ENCODE results near the gene SELENOH.
"Not testable (repeated sequence)": the region's sequence is repeated elsewhere in the genome, so short reads cannot be mapped to it uniquely, and the experiment has no call there.

The SELENOH gene, protein sequence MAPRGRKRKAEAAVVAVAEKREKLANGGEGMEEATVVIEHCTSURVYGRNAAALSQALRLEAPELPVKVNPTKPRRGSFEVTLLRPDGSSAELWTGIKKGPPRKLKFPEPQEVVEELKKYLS

DNA sequence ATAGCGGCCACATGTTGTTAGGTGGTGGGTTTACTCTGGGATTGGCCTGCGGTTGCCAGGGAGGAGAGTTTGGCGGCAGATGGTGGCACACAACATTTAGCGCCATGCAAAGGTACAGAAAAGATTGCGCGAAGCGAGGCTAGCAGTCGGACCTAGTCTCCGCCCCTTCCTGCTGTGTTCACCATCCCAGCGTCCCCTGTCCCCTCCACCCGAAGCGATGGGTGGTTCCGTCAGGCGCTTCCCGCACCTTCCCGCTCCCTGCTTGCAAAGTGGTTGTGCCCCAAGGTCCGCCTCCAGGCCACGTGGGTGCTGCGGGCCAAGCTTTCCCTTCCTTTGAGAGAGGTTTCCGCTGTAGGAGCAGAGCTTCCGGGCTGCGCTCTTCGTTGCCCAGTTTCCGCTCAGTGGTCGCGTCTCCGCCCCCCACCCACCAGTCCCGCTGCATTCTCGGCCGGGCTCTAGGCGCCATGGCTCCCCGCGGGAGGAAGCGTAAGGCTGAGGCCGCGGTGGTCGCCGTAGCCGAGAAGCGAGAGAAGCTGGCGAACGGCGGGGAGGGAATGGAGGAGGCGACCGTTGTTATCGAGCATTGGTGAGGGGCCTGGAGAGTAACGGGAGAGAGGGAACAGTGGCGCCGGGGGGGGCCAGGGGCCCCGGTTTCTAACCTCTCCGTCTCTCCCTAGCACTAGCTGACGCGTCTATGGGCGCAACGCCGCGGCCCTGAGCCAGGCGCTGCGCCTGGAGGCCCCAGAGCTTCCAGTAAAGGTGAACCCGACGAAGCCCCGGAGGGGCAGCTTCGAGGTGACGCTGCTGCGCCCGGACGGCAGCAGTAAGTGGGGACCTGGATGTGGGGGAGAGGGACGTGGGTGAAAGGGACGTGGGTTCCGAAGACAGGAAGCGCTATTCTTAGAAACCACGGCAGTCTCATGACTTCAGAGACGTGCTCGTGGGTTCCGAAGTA lies at the start of gene SELENOH:
Gene SELENOH, plus strand, starts transcription at position 360 of the 955 bp plus-strand sequence. Its CDS starts 105 bp downstream, at position 465.
- DNase-seq = peak; percentile 98

DNA sequence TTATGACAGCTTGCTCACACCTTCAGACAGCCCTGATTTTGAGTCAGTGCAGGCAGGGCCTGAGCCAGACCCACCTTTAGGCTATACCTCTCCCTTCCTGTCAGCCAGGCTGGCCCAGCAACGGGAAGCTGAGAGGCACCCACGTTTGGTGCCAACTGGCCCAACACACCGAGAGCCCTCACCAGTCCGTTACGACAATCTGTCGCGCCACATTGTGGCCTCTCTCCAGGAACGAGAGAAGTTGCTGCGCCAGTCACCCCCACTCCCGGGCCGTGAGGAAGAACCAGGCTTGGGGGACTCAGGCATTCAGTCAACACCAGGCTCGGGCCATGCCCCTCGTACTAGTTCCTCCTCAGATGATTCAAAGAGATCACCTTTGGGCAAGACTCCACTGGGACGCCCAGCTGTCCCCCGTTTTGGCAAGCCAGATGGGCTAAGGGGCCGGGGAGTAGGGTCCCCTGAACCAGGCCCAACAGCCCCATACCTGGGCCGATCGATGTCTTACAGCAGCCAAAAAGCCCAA lies 42.4 kb upstream of the SELENOH start:
- no peak for DNase-seq

DNA sequence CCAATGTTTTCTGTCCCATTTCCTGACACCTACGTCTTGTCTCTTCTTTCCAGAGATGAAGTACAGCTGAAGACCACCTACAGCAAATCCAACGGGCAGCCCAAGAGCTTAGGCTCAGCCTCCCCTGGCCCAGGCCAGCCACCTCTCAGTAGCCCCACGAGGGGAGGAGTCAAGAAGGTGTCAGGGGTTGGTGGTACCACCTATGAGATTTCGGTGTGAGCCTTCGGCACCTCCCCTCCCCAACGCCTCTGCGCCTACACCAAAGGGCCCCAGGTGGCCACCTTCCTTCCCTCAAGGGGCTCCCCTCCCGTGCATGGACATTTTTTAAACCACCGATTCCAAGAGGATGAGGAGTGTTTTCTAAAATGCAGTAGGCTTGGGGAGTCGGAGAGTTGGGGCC lies 41.5 kb upstream of the SELENOH start:
- DNase-seq = no peak

DNA sequence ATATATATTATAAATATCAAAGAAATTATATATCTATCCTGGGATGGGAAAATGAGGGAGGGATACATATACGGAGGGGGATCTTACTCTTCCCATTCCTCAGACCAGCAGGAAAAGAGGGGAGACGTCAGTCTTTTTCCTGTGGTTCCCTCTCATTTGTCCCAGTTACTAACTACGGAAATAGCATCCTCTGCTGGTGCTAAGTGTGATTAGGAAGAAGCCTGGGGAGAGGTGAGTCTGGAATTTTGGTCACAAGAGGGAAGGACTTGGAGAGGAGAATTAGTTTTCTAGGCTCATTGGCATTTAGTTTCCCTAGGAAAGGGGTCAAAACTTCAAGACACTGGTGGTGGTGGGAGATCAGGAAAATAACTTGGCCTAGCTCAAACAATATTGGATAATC lies 40.9 kb upstream of the SELENOH start:
- DNase-seq = no peak

DNA sequence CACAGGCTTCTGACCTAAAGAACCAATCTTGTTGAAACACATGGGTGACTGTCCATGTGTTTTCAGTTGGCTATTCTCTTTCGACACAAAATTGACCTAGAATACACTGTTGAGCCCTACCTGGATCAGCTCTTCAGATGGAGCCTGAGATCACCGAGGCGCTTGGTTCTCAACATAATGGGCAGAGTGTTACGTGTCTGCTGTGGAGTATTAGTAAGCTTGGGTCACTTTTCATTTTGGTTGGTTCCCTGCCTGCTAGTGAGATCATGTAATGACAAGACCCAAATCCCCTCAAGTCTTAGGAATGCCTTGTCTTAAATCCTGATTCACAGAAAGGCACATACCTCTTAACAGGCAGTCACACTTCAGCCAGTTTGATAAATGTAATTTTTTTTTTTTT lies 38.0 kb upstream of the SELENOH start:
- no peak for DNase-seq

DNA sequence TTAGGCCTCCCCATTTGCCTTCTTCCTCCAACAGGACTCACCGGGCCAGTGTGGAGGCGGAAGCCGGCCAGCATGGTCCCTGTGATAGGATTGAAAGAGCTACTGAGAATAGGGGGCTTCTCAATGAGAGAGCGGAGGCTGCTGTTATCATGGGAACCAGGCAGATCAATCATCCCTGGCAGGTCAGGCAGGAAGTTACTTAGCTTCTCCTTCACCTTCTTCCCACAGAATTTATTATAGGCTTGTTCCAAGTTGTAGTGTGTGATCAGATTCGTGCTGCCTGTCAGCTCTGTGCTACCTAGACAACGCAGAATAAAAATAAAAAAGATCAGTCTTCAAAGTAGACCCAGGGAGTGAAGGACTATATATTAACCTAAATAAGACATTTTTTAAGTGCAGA lies 36.4 kb upstream of the SELENOH start:
- DNase-seq = no peak

DNA sequence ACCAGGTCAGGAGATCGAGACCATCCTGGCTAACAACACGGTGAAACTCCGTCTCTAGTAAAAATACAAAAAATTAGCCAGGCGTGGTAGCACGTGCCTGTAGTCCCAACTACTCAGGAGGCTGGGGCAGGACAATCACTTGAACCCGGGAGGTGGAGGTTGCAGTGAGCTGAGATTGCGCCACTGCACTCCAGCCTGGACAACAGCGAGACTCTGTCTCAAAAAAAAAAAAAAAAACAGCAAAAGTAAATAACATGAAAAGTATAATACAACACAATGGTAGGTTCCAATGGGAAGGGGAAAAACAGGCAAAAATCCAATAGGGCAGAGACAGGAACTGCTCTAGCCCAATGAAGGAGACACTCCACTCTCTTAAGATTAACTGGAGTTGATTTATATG lies 35.9 kb upstream of the SELENOH start:
- DNase-seq = not testable (repeated sequence)

DNA sequence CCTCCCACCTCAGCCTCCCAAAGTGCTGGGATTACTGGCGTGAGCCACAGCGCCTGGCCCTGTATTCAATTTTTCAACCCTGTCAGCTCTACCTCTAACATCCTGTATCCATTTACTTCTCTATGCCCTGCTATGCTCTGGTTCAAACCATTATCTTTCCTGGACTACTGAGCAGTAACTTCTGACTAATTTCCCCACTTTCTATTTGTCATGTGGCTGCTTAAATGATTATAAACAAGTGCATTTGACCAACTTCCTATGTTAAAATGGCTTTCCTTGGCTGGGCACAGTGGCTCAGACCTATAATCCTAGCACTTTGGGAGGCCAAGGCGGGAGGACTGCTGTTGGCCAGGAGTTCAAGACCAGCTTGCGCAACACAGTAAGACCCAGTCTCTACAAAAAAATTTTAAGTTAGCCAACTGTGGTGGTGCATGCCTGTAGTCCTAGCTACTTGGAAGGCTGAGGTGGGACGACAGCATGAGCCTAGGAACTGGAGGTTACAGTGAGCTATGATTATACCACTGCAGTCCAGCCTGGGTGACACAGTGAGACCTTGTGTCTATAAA lies 31.4 kb upstream of the SELENOH start:
- no peak for DNase-seq

DNA sequence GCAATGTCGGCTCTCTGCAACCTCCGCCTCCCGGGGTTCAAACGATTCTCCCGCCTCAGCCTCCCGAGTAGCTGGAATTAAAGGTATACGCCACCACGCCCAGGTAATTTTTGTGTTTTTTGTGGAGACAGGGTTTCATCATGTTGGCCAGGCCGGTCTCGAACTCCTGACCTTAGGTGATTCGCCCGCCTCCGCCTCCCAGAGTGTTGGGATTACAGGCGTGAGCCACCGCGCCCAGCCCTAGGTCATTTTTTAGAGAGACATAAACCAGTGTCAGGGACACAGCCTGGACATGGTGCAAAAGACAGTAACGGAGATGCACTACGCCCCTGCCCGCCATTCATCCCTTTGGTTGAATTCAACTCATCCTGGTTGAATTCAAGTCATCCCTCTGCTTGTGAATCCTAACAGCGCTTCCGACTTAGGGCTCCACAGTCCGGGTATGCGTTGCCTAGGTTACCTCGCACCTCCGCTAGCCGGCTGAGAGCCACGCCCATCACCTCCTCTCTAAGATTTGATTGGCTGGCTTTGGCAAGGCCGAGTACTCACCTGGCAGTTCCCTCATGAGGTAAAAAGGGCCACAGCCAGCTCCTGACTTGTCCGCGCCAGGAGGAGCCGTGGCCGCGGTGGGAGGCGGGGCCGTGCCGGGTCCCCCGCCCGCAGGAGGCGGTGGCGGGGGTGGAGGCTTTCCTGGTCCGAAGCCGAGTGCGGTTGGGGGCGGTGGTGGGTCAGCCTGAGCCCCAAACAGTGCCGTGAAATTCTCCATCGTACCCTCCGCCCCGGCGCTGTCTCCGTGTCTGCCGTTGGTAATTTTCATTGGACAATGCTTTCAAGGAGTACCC lies 29.7 kb upstream of the SELENOH start, which contains the start of gene MED19:
Gene MED19, minus strand, starts transcription at position 802 of the 842 bp plus-strand sequence. Its CDS starts 36 bp downstream, at position 766.
- peak; percentile 78 for DNase-seq

DNA sequence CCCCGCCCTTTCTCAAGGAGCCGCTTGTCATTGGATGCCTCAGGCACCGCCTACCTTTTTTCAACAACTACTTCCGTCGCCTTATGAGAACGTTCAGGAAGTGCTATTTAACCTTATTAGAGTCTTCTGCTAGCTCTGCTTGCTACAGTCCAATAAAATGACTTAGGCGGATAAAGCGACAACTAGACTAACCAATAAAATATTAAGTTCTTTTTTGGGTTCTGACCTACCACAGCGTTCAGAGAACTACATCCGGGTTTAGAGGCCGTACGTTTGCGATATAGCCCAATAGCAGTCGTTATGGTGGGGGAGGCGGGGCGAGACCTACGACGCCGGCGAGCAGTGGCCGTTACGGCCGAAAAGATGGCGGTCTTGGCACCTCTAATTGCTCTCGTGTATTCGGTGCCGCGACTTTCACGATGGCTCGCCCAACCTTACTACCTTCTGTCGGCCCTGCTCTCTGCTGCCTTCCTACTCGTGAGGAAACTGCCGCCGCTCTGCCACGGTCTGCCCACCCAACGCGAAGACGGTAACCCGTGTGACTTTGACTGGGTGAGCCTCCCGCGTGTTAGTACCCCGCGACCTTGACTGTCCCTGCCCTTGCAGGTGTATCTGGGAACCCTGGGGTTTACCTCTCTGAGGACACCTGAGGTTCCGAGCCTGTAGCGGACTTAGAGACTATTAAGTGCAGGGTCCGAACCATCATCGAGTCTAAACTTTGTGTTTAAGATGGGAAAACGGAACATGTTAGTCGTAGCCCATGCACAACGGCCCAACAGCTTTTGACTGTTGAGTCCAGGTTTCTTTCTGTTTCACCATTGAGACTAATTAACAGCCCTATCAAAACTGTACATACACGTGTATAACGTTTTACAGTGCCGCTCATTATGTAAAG lies 28.8 kb upstream of the SELENOH start, which contains the start of gene TMX2:
Gene TMX2, plus strand, starts transcription at position 338 of the 895 bp plus-strand sequence. Its CDS starts 26 bp downstream, at position 364.
- peak; percentile 99 for DNase-seq

DNA sequence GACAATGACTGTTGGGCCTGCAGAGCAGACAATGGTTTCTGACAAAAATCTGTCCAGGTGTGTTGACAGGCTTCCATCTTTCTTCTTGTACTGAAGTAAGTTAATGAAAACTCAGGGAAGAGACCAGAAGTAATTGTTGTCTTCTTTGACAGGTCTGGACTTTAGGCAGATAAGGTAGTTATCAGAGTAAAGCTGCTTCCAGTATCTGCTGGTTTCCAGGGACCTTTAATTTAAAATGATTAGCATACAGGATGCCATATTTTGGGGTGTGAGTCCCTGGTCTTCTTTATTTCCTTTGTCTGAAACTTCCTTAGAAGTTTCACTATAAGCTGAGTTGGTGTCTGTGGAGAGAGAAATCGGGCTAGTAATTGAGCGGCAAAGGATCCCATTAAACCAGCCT lies 27.5 kb upstream of the SELENOH start:
- DNase-seq = no peak

DNA sequence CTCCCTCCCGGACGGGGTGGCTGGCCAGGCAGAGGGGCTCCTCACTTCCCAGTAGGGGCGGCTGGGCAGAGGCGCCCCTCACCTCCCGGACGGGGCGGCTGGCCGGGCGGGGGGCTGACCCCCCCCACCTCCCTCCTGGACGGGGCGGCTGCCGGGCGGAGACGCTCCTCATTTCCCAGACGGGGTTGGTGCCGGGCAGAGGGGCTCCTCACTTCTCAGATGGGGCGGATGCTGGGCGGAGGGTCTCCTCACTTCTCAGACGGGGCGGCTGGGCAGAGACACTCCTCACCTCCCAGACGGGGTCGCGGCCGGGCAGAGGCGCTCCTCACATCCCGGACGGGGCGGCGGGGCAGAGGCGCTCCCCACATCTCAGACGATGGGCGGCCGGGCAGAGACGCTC lies 24.6 kb upstream of the SELENOH start:
- not testable (repeated sequence) for DNase-seq

DNA sequence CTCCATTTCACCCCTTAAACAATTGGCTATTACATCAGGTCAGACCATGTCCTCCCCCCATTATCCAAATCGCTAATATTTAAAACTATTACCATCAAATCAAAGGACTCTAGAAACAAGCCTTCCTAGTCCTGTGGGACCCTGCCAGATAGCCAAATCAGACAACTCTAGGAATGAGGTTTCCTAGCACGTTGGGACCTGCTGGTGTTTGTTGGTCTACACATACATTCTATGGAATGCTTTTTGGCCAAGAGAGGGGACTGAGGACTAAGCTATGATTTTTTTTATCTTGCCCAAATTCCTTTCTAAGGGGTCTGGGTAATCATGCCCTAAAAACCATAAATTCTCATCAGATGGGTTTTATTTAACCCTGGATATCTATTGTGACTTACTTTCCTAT lies 14.1 kb upstream of the SELENOH start:
- no peak for DNase-seq

DNA sequence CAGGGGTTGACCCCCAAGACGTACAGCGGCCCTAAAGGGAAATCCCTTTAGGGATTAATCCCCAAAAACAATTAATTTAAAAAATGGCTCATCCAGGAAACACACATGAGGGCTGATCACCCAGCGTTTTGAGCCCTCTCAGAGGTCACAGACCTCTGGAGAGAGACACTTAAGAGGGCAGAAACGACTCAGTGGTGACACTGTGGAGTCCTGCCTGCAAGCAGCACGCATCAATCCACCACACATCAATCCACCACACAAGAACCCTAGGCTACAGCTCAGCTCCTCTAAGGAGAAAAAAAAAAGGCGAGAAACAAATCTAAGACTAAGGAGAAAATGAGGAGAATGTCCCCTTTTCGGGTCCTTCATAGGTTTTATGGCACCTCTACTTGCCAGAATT lies 12.5 kb upstream of the SELENOH start:
- DNase-seq = no peak

DNA sequence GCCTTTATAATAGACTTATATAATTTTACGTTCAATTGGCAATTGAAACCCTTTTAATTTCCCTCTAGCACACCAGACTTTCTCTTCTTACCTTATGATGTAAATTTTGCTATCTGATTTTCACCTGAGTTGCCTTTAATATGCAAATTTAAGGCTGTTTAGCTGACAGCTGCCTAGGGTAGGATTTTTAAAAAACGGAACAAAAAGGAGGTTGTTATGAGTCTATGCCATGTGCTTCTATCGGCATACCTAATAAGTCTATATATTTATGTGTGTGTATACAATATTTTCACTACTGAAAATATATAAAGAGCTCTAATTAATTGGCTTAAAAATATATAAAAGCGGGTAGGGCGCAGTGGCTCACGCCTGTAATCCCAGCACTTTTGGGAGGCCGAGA lies 11.8 kb upstream of the SELENOH start:
- no peak for DNase-seq

DNA sequence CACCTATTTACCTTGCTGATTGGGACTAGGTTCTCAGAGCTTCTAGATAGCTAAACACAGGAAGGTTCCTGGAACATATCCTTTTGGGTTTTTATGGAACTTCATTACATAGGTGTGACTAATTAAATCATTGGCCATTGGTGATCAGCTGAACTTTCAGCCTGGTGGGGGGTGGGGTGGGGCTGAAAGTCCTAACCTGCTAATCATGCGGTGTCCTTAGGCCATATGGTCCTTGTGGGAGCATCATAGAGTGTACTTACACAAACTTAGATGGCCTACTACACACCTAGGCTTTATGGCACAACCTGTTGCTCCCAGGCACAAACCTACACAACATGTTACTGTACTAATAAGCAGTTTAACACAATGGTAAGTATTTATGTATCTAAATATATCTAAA lies 8.6 kb upstream of the SELENOH start:
- DNase-seq = no peak

DNA sequence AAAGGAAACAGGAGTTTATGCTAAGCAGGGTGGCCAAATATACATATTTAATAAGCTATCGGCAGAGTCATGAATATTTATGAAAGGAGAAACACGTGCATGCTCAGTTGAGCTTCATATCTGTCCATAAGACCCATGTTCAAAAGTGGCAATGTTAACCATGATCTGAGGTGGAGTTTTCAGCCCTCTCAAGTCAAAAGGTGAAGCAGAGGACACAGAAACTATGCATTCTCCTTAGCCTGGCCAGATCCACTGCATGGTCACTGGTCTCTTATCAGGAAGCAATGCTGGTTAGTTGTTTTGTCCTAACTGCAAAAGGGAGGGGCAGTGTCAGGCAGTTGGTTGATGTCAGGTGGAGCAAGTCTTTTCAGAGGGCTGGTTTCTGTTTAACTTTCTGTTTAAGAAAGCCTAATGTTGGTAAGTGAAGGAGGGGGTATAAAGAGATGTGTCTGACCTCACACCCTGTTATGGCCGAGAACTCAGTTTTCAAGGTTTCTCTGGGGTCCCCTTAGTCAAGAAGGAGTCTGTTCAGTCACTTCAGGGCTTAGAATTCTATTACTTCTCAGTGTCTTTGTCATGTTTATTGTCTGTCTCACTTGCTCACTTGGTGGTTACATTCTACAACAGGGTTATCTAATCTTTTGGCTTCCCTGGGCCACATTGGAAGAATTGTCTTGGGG lies 5.5 kb upstream of the SELENOH start:
- DNase-seq = no peak

DNA sequence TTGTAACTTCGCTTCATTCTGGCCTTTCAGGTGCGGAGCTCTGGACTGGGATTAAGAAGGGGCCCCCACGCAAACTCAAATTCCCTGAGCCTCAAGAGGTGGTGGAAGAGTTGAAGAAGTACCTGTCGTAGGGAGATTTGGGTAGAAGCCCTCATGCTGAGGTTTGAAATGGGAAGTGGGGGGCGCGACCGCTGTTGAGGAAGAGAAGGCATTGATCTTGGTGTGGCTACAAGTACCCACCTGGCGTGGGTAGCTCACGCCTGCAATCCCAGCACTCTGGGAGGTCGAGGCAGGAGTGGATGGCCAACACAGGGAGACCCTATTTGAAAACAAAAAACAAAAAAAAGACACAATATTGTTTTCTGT lies 779 bp downstream of the SELENOH start:
- no peak for DNase-seq

DNA sequence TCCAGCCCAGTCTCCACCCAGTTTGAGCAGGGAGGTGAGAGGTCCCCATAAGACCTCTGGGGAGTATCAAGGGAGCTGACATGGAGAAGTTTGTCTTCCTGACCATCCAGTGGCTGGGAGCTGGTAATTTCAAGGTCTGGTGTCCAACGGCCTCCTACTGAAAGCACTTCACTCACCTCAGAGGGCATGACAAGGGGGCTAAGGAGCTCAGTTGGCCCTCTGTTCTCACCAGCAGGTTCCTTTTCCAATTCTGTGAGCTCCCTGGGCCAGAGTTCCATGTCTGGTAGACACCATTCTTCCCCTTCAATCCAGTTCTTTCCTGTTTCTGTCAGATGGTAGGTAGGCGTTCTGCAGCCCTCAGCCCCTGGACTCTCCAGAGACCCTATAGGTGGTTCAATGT lies 3.1 kb downstream of the SELENOH start:
- DNase-seq = no peak

DNA sequence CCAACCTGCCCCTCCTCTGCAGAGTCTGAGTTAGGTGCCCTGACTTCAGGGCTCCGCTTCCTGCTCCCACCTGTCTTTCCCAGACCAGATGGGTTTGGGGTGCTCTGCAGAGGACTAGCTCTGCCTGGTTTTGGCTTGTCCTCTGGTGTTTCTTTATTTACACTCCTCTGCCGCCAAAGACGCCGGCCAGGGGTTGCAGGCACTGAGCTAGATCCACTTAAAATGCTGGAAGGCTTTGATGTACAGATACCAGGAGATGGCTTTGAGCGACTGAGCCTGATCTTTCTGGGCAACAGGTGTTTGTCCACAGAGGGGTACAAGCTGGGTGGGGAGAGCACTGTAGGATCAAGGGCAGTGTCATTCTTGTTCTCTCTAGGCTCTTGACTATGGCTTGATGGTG lies 3.9 kb downstream of the SELENOH start:
- no peak for DNase-seq

DNA sequence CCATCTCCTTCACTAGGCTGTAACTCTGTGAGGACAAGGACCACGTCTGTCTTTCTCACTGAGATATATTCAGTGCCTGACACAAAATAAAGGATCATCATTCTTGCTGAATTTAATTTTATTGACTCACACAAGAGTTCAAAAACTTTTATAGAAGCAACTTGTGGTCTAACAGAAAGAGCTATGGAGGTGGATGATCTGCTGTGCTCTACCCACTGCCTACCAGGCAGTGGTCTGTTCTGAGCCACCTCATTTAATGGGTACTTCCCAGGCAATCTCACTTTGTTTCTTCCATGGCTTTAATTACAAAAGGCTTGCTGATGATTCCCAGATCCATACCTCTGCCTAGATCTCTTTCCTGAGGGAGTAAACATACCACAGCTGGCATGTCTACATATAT lies 5.6 kb downstream of the SELENOH start:
- DNase-seq = no peak
